ENCODE measurements around the gene IGFN1.
"Not testable (repeated sequence)": the region's sequence is repeated elsewhere in the genome, so short reads cannot be mapped to it uniquely, and the experiment has no call there.

Gene IGFN1

GRCh38 chr1:201153474-201154388, 36.9 kb upstream of the IGFN1 start:
- H3K4me3 ChIP-seq (ENCODE audit: low read depth, low read length), result peak overlapping the region; percentile 79
- TF ChIP-seq CTCF (IDR thresholded peaks at IDR 0.05; ENCODE audit: low read depth, low read length), result no peak

GRCh38 chr1:201154389-201155165, 36.0 kb upstream of the IGFN1 start, which contains the start of gene TMEM9:
TMEM9 (minus strand) TSS chr1:201154474; CDS start chr1:201153923, 551 bp downstream.
- peak within 1 kb of the TSS; percentile 79 for H3K4me3 ChIP-seq (ENCODE audit: low read depth, low read length)
- no peak for TF ChIP-seq CTCF (IDR thresholded peaks at IDR 0.05; ENCODE audit: low read depth, low read length)

- no peak for TF ChIP-seq CTCF (IDR thresholded peaks at IDR 0.05; ENCODE audit: low read depth, low read length)
- H3K4me3 ChIP-seq (ENCODE audit: low read depth, low read length), result no peak overlapping the region
These were observed 35.3 kb upstream of the IGFN1 start for GRCh38 chr1:201155354-201155753.

- TF ChIP-seq CTCF (IDR thresholded peaks at IDR 0.05; ENCODE audit: low read depth, low read length), result no peak
- no peak overlapping the region for H3K4me3 ChIP-seq (ENCODE audit: low read depth, low read length)
These were observed 34.3 kb upstream of the IGFN1 start for GRCh38 chr1:201156346-201156745.

GRCh38 chr1:201156819-201157218, 33.8 kb upstream of the IGFN1 start:
- no peak for TF ChIP-seq CTCF (IDR thresholded peaks at IDR 0.05; ENCODE audit: low read depth, low read length)
- H3K4me3 ChIP-seq (ENCODE audit: low read depth, low read length), result no peak overlapping the region

- no peak for TF ChIP-seq CTCF (IDR thresholded peaks at IDR 0.05; ENCODE audit: low read depth, low read length)
- no peak overlapping the region for H3K4me3 ChIP-seq (ENCODE audit: low read depth, low read length)
These were observed 32.7 kb upstream of the IGFN1 start for GRCh38 chr1:201157949-201158348.

GRCh38 chr1:201163036-201163435, 27.6 kb upstream of the IGFN1 start:
- not testable (repeated sequence) for H3K4me3 ChIP-seq (ENCODE audit: low read depth, low read length)

All from WI38 (cell line).